HCT116 (cell line): Measurements from ENCODE around the gene TMEM121B. TPM values are rescaled to one million over a fixed set of nuclear protein-coding genes. Genes with fewer than 3 reads are reported as not detected.

ENCODE experiments used
- ATAC-seq: fragments of 200-7000 bp; cut with Tn5 transposase; 2 replicates; pipeline ENCODE4 v1.9.1; 2020; ENCODE audit warnings: mild to moderate bottlenecking, moderate library complexity
- BruUV-seq: library from RNA; stranded (reverse); fragments of 400-500 nt; replicated peaks from 2 replicates; lab custom pipeline; 2021; lab: Mats Ljungman, UMichigan
- CTCF ChIA-PET: fragments of 300-600 bp; sonication (Branson Sonifier 250); formaldehyde crosslinking; loops from one replicate; lab custom pipeline; 2021; ENCODE audit warnings: antibody characterized with exemption; lab: Charles Lee
- POLR2A ChIA-PET: fragments of 300-600, 350-600 bp; sonication (Branson Sonifier 250); formaldehyde crosslinking; loops from one replicate; lab custom pipeline; 2021; ENCODE audit warnings: antibody characterized with exemption; lab: Charles Lee
- RAD21 ChIA-PET, 2 experiments: fragments of 300-600 bp; sonication (Branson Sonifier 250); formaldehyde crosslinking; loops; one replicate each; lab custom pipeline; 2023; ENCODE audit warnings: low total read pairs in 2 of 2; ENCODE audit not compliant: uncharacterized antibody in 2 of 2, unreplicated experiment in 2 of 2, low non-redundant PET in 1 of 2; lab: Charles Lee
- DNase-seq: peaks from one replicate; pipeline ENCODE4 v3.0.0-alpha.2; 2010; ENCODE audit warnings: low read depth, low spot score
- H2AFZ ChIP-seq: fragments of 200-600 bp; shearing (Covaris generic), sonication (generic); 2 replicates; pipeline ENCODE4 v1.6.1; 2017; ENCODE audit warnings: low read depth, mixed run types, mixed read lengths, antibody characterized with exemption, low read length; ENCODE audit not compliant: poor library complexity, severe bottlenecking
- H3K27ac ChIP-seq: 2 replicates; pipeline ENCODE4 v1.5.1; 2012; ENCODE audit warnings: low read depth, low read length
- H3K27me3 ChIP-seq: fragments of 200-600 bp; sonication (generic); 2 replicates; pipeline ENCODE4 v1.6.1; 2016; ENCODE audit warnings: mixed run types, low read length, mixed read lengths; ENCODE audit not compliant: insufficient read depth
- H3K36me3 ChIP-seq, 2 experiments: fragments of 200-500 bp in 1 of 2; fragments of 200-600 bp in 1 of 2; sonication (Bioruptor generic) in 1 of 2; sonication (generic) in 1 of 2; 2 replicates each; pipeline versions ENCODE4 v1.5.1 to v1.6.1; 2014 to 2016; ENCODE audit warnings: low read length in 2 of 2, inconsistent platforms in 1 of 2, mixed read lengths in 1 of 2, mixed run types in 1 of 2; ENCODE audit not compliant: insufficient read depth in 2 of 2, control insufficient read depth in 1 of 2
- H3K4me1 ChIP-seq, 2 experiments: fragments of 200-600 bp in 1 of 2; sonication (generic) in 1 of 2; 2 replicates each; pipeline versions ENCODE4 v1.5.1 to v1.6.1; 2012 to 2017; ENCODE audit warnings: low read length in 2 of 2, inconsistent platforms in 1 of 2, mild to moderate bottlenecking in 1 of 2, mixed read lengths in 1 of 2, mixed run types in 1 of 2, moderate library complexity in 1 of 2; ENCODE audit not compliant: insufficient read depth in 2 of 2, control insufficient read depth in 1 of 2
- H3K4me2 ChIP-seq: fragments of 200-600 bp; sonication (generic); 2 replicates; pipeline ENCODE4 v1.6.1; 2017; ENCODE audit warnings: mixed run types, low read length, mixed read lengths
- H3K4me3 ChIP-seq, 2 experiments: fragments of 200-600 bp in 1 of 2; sonication (generic) in 1 of 2; replicated peaks in 1 of 2; 2 replicates each; pipeline ENCODE4 v1.5.1; 2011 to 2016; ENCODE audit warnings: low read length in 2 of 2, control low read depth in 1 of 2, low read depth in 1 of 2, mild to moderate bottlenecking in 1 of 2, mixed read lengths in 1 of 2, mixed run types in 1 of 2
- H3K79me2 ChIP-seq: fragments of 200-600 bp; sonication (generic); 2 replicates; pipeline ENCODE4 v1.6.1; 2017; ENCODE audit warnings: mild to moderate bottlenecking, mixed run types, low read length, moderate library complexity, mixed read lengths; ENCODE audit not compliant: insufficient read depth
- H3K9ac ChIP-seq: fragments of 200-600 bp; sonication (generic); 2 replicates; pipeline ENCODE4 v1.6.1; 2016; ENCODE audit warnings: low read length, mixed read lengths
- H3K9me2 ChIP-seq: fragments of 200-600 bp; sonication (generic), shearing (Covaris generic); 2 replicates; pipeline ENCODE4 v1.6.1; 2017; ENCODE audit warnings: mixed run types, mild to moderate bottlenecking, moderate library complexity; ENCODE audit not compliant: insufficient read depth
- H3K9me3 ChIP-seq, 2 experiments: fragments of 200-500 bp in 1 of 2; fragments of 200-600 bp in 1 of 2; sonication (Bioruptor generic) in 1 of 2; sonication (generic) in 1 of 2; 2 replicates each; pipeline ENCODE4 v1.6.1; 2014 to 2017; ENCODE audit warnings: low read length in 2 of 2, mixed read lengths in 2 of 2, inconsistent platforms in 1 of 2, low read depth in 1 of 2, mild to moderate bottlenecking in 1 of 2, mixed run types in 1 of 2, moderate library complexity in 1 of 2; ENCODE audit not compliant: control insufficient read depth in 1 of 2, insufficient read depth in 1 of 2
- H4K20me1 ChIP-seq: fragments of 200-600 bp; sonication (generic), shearing (Covaris generic); 2 replicates; pipeline ENCODE4 v1.6.1; 2017; ENCODE audit warnings: mixed run types, mild to moderate bottlenecking, moderate library complexity; ENCODE audit not compliant: insufficient read depth
- EGR1 ChIP-seq: IDR thresholded peaks from 2 replicates; pipeline ENCODE4 v1.6.1; 2012; ENCODE audit warnings: low read depth
- EZH2phosphoT487 ChIP-seq: fragments of 200-600 bp; IDR thresholded peaks from 2 replicates; pipeline ENCODE4 v1.6.1; 2018; ENCODE audit warnings: antibody characterized with exemption, borderline replicate concordance
- POLR2A ChIP-seq: IDR thresholded peaks from 2 replicates; pipeline ENCODE4 v1.7.0; 2011; ENCODE audit warnings: borderline replicate concordance; ENCODE audit not compliant: insufficient read depth, insufficient read length; ENCODE audit errors: extremely low read depth
- RAD21 ChIP-seq: IDR thresholded peaks from 2 replicates; pipeline ENCODE4 v1.6.1; 2012; ENCODE audit warnings: low read depth, mild to moderate bottlenecking
- intact Hi-C: fragments of 100-400 bp; cut with micrococcal nuclease; formaldehyde crosslinking; loops from 2 replicates; pipeline ENCODE4 v1.10.0; 2022
- total RNA-seq: library from RNA; stranded (reverse); gene quantifications from one replicate; pipeline ENCODE4 v1.2.1, GENCODE V29; 2021; ENCODE audit not compliant: unreplicated experiment
- TF ChIP-seq, protein P1 (sequence below), 3 experiments: fragments of 200-600 bp in 1 of 3; sonication (generic) in 1 of 3; IDR thresholded peaks in 2 of 3; conservative IDR thresholded peaks in 1 of 3; 2 replicates each; pipeline ENCODE4 v1.5.1; 2012 to 2017; ENCODE audit warnings: low read depth in 2 of 3, low read length in 2 of 3, antibody characterized with exemption in 1 of 3, borderline replicate concordance in 1 of 3, control low read depth in 1 of 3, mild to moderate bottlenecking in 1 of 3, mixed read lengths in 1 of 3, mixed run types in 1 of 3, moderate library complexity in 1 of 3; ENCODE audit not compliant: insufficient read depth in 1 of 3
- TF ChIP-seq, protein P2 (sequence below): IDR thresholded peaks from 2 replicates; pipeline ENCODE4 v1.6.1; 2011; ENCODE audit warnings: mild to moderate bottlenecking, low read length, moderate library complexity; ENCODE audit not compliant: insufficient replicate concordance; ENCODE audit errors: extremely low read depth

Gene TMEM121B
- total RNA-seq, 1 experiment from 2014 or later = 0.57 TPM

DNA sequence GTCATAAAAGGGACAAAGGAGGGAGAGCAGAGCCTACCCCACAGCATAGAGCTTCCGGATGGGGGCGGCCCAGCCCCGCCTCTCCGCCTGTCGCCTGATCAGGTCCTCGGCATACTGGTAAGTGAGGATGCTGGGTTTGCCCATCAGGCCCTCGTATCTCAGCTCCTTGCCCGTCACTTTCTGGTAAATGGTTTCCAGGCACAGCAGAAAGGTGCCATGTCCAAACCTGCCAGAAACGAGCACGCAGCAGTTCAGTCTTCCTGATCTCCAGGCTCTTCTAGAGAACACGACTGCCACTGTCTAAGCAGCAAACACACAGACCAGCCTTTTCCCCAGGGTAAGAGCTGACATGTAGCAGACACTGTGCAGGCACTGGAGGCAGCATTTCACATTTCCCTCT is 17.4 kb upstream of the TMEM121B start:
- H3K4me3 ChIP-seq = no peak overlapping the region
- no peaks in the 10 kb centered on the region for H3K4me1 ChIP-seq
- no peak overlapping the region for H3K4me2 ChIP-seq
- intact Hi-C loops = no loop called here
- no peaks in the 10 kb centered on the region for H3K9me2 ChIP-seq
- H2AFZ ChIP-seq = no peak overlapping the region
- H3K9me3 ChIP-seq = no peaks in the 10 kb centered on the region
- H3K27me3 ChIP-seq = no peaks in the 10 kb centered on the region
- POLR2A ChIA-PET = no interaction called here
- H3K36me3 ChIP-seq = peaks cover 16 to 32% of the 10 kb centered on the region in 2 experiments; a peak in 3 of 4 replicates
- H3K27ac ChIP-seq = no peak overlapping the region
- BruUV-seq = no TSS peak
- H3K9ac ChIP-seq = no peak overlapping the region
- RAD21 ChIA-PET = no interaction called here
- ATAC-seq (no peak), DNase-seq (no peak)
- TF ChIP-seq, protein P1, sequence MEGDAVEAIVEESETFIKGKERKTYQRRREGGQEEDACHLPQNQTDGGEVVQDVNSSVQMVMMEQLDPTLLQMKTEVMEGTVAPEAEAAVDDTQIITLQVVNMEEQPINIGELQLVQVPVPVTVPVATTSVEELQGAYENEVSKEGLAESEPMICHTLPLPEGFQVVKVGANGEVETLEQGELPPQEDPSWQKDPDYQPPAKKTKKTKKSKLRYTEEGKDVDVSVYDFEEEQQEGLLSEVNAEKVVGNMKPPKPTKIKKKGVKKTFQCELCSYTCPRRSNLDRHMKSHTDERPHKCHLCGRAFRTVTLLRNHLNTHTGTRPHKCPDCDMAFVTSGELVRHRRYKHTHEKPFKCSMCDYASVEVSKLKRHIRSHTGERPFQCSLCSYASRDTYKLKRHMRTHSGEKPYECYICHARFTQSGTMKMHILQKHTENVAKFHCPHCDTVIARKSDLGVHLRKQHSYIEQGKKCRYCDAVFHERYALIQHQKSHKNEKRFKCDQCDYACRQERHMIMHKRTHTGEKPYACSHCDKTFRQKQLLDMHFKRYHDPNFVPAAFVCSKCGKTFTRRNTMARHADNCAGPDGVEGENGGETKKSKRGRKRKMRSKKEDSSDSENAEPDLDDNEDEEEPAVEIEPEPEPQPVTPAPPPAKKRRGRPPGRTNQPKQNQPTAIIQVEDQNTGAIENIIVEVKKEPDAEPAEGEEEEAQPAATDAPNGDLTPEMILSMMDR (IDR thresholded peaks at IDR 0.05 in 2 of 3, conservative IDR thresholded peaks at IDR 0.05 in 1 of 3; ENCODE audit: borderline replicate concordance in 1 of 3, insufficient read depth in 1 of 3, low read depth in 2 of 3, low read length in 2 of 3) = no peak
- TF ChIP-seq, protein P2, sequence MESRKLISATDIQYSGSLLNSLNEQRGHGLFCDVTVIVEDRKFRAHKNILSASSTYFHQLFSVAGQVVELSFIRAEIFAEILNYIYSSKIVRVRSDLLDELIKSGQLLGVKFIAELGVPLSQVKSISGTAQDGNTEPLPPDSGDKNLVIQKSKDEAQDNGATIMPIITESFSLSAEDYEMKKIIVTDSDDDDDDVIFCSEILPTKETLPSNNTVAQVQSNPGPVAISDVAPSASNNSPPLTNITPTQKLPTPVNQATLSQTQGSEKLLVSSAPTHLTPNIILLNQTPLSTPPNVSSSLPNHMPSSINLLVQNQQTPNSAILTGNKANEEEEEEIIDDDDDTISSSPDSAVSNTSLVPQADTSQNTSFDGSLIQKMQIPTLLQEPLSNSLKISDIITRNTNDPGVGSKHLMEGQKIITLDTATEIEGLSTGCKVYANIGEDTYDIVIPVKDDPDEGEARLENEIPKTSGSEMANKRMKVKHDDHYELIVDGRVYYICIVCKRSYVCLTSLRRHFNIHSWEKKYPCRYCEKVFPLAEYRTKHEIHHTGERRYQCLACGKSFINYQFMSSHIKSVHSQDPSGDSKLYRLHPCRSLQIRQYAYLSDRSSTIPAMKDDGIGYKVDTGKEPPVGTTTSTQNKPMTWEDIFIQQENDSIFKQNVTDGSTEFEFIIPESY = no peak
- TF ChIP-seq POLR2A (no peak), EZH2phosphoT487 (no peak), EGR1 (no peak), RAD21 (no peak)
- CTCF ChIA-PET = no interaction called here
- 0 out of 2 replicates have a peak, but pooled peaks cover 11% of the 10 kb centered on the region for H3K79me2 ChIP-seq
- H4K20me1 ChIP-seq = no peaks in the 10 kb centered on the region
